HCT116 (cell line): ENCODE data around the gene GALK1. TPM values are rescaled to one million over a fixed set of nuclear protein-coding genes. Genes with fewer than 3 reads are reported as not detected.

Source experiments
- ATAC-seq: fragments of 200-7000 bp; cut with Tn5 transposase; 2 replicates; pipeline ENCODE4 v1.9.1; 2020; ENCODE audit warnings: mild to moderate bottlenecking, moderate library complexity
- BruUV-seq: library from RNA; stranded (reverse); fragments of 400-500 nt; replicated peaks from 2 replicates; lab custom pipeline; 2021; lab: Mats Ljungman, UMichigan
- CTCF ChIA-PET: fragments of 300-600 bp; sonication (Branson Sonifier 250); formaldehyde crosslinking; loops from one replicate; lab custom pipeline; 2021; ENCODE audit warnings: antibody characterized with exemption; lab: Charles Lee
- POLR2A ChIA-PET: fragments of 300-600, 350-600 bp; sonication (Branson Sonifier 250); formaldehyde crosslinking; loops from one replicate; lab custom pipeline; 2021; ENCODE audit warnings: antibody characterized with exemption; lab: Charles Lee
- RAD21 ChIA-PET, 2 experiments: fragments of 300-600 bp; sonication (Branson Sonifier 250); formaldehyde crosslinking; loops; one replicate each; lab custom pipeline; 2023; ENCODE audit warnings: low total read pairs in 2 of 2; ENCODE audit not compliant: uncharacterized antibody in 2 of 2, unreplicated experiment in 2 of 2, low non-redundant PET in 1 of 2; lab: Charles Lee
- DNase-seq: peaks from one replicate; pipeline ENCODE4 v3.0.0-alpha.2; 2010; ENCODE audit warnings: low read depth, low spot score
- H2AFZ ChIP-seq: fragments of 200-600 bp; shearing (Covaris generic), sonication (generic); 2 replicates; pipeline ENCODE4 v1.6.1; 2017; ENCODE audit warnings: low read depth, mixed run types, mixed read lengths, antibody characterized with exemption, low read length; ENCODE audit not compliant: poor library complexity, severe bottlenecking
- H3K27ac ChIP-seq: 2 replicates; pipeline ENCODE4 v1.5.1; 2012; ENCODE audit warnings: low read depth, low read length
- H3K27me3 ChIP-seq: fragments of 200-600 bp; sonication (generic); 2 replicates; pipeline ENCODE4 v1.6.1; 2016; ENCODE audit warnings: mixed run types, low read length, mixed read lengths; ENCODE audit not compliant: insufficient read depth
- H3K36me3 ChIP-seq, 2 experiments: fragments of 200-500 bp in 1 of 2; fragments of 200-600 bp in 1 of 2; sonication (Bioruptor generic) in 1 of 2; sonication (generic) in 1 of 2; 2 replicates each; pipeline versions ENCODE4 v1.5.1 to v1.6.1; 2014 to 2016; ENCODE audit warnings: low read length in 2 of 2, inconsistent platforms in 1 of 2, mixed read lengths in 1 of 2, mixed run types in 1 of 2; ENCODE audit not compliant: insufficient read depth in 2 of 2, control insufficient read depth in 1 of 2
- H3K4me1 ChIP-seq, 2 experiments: fragments of 200-600 bp in 1 of 2; sonication (generic) in 1 of 2; 2 replicates each; pipeline versions ENCODE4 v1.5.1 to v1.6.1; 2012 to 2017; ENCODE audit warnings: low read length in 2 of 2, inconsistent platforms in 1 of 2, mild to moderate bottlenecking in 1 of 2, mixed read lengths in 1 of 2, mixed run types in 1 of 2, moderate library complexity in 1 of 2; ENCODE audit not compliant: insufficient read depth in 2 of 2, control insufficient read depth in 1 of 2
- H3K4me2 ChIP-seq: fragments of 200-600 bp; sonication (generic); 2 replicates; pipeline ENCODE4 v1.6.1; 2017; ENCODE audit warnings: mixed run types, low read length, mixed read lengths
- H3K4me3 ChIP-seq, 2 experiments: fragments of 200-600 bp in 1 of 2; sonication (generic) in 1 of 2; replicated peaks in 1 of 2; 2 replicates each; pipeline ENCODE4 v1.5.1; 2011 to 2016; ENCODE audit warnings: low read length in 2 of 2, control low read depth in 1 of 2, low read depth in 1 of 2, mild to moderate bottlenecking in 1 of 2, mixed read lengths in 1 of 2, mixed run types in 1 of 2
- H3K79me2 ChIP-seq: fragments of 200-600 bp; sonication (generic); 2 replicates; pipeline ENCODE4 v1.6.1; 2017; ENCODE audit warnings: mild to moderate bottlenecking, mixed run types, low read length, moderate library complexity, mixed read lengths; ENCODE audit not compliant: insufficient read depth
- H3K9ac ChIP-seq: fragments of 200-600 bp; sonication (generic); 2 replicates; pipeline ENCODE4 v1.6.1; 2016; ENCODE audit warnings: low read length, mixed read lengths
- H3K9me2 ChIP-seq: fragments of 200-600 bp; sonication (generic), shearing (Covaris generic); 2 replicates; pipeline ENCODE4 v1.6.1; 2017; ENCODE audit warnings: mixed run types, mild to moderate bottlenecking, moderate library complexity; ENCODE audit not compliant: insufficient read depth
- H3K9me3 ChIP-seq, 2 experiments: fragments of 200-500 bp in 1 of 2; fragments of 200-600 bp in 1 of 2; sonication (Bioruptor generic) in 1 of 2; sonication (generic) in 1 of 2; 2 replicates each; pipeline ENCODE4 v1.6.1; 2014 to 2017; ENCODE audit warnings: low read length in 2 of 2, mixed read lengths in 2 of 2, inconsistent platforms in 1 of 2, low read depth in 1 of 2, mild to moderate bottlenecking in 1 of 2, mixed run types in 1 of 2, moderate library complexity in 1 of 2; ENCODE audit not compliant: control insufficient read depth in 1 of 2, insufficient read depth in 1 of 2
- H4K20me1 ChIP-seq: fragments of 200-600 bp; sonication (generic), shearing (Covaris generic); 2 replicates; pipeline ENCODE4 v1.6.1; 2017; ENCODE audit warnings: mixed run types, mild to moderate bottlenecking, moderate library complexity; ENCODE audit not compliant: insufficient read depth
- ATF3 ChIP-seq: IDR thresholded peaks from 2 replicates; pipeline ENCODE4 v1.6.1; 2012
- CEBPB ChIP-seq: IDR thresholded peaks from 2 replicates; pipeline ENCODE4 v1.6.1; 2012; ENCODE audit warnings: low read depth
- FOSL1 ChIP-seq: IDR thresholded peaks from 2 replicates; pipeline ENCODE4 v1.6.1; 2012; ENCODE audit warnings: low read depth
- JUND ChIP-seq: IDR thresholded peaks from 2 replicates; pipeline ENCODE4 v1.6.1; 2012
- POLR2AphosphoS5 ChIP-seq: IDR thresholded peaks from 2 replicates; pipeline ENCODE4 v1.6.1; 2011; ENCODE audit warnings: mild to moderate bottlenecking, low read depth, low read length, moderate library complexity
- RAD21 ChIP-seq: IDR thresholded peaks from 2 replicates; pipeline ENCODE4 v1.6.1; 2012; ENCODE audit warnings: low read depth, mild to moderate bottlenecking
- SP1 ChIP-seq: IDR thresholded peaks from 2 replicates; pipeline ENCODE4 v1.6.1; 2012; ENCODE audit warnings: low read depth
- TCF7L2 ChIP-seq: IDR thresholded peaks from 2 replicates; pipeline ENCODE4 v1.7.0; 2011; ENCODE audit warnings: borderline replicate concordance, inconsistent platforms; ENCODE audit not compliant: insufficient read depth, insufficient read length; ENCODE audit errors: extremely low read depth
- YY1 ChIP-seq: IDR thresholded peaks from 2 replicates; pipeline ENCODE4 v1.6.1; 2011; ENCODE audit warnings: low read length, low read depth, moderate library complexity, mild to moderate bottlenecking; ENCODE audit not compliant: insufficient replicate concordance; ENCODE audit errors: extremely low read depth
- ZFX ChIP-seq: fragments of 450-650 bp; IDR thresholded peaks from 2 replicates; pipeline ENCODE4 v1.6.1; 2017
- intact Hi-C: fragments of 100-400 bp; cut with micrococcal nuclease; formaldehyde crosslinking; loops from 2 replicates; pipeline ENCODE4 v1.10.0; 2022
- total RNA-seq: library from RNA; stranded (reverse); gene quantifications from one replicate; pipeline ENCODE4 v1.2.1, GENCODE V29; 2021; ENCODE audit not compliant: unreplicated experiment
- TF ChIP-seq, protein P1 (sequence below): IDR thresholded peaks from 2 replicates; pipeline ENCODE4 v1.6.1; 2012; ENCODE audit warnings: low read depth
- TF ChIP-seq, protein P2 (sequence below): IDR thresholded peaks from 2 replicates; pipeline ENCODE4 v1.6.1; 2012
- TF ChIP-seq, protein P3 (sequence below), 3 experiments: fragments of 200-600 bp in 1 of 3; sonication (generic) in 1 of 3; IDR thresholded peaks in 2 of 3; conservative IDR thresholded peaks in 1 of 3; 2 replicates each; pipeline ENCODE4 v1.5.1; 2012 to 2017; ENCODE audit warnings: low read depth in 2 of 3, low read length in 2 of 3, antibody characterized with exemption in 1 of 3, borderline replicate concordance in 1 of 3, control low read depth in 1 of 3, mild to moderate bottlenecking in 1 of 3, mixed read lengths in 1 of 3, mixed run types in 1 of 3, moderate library complexity in 1 of 3; ENCODE audit not compliant: insufficient read depth in 1 of 3

GALK1 gene
- total RNA-seq, 1 experiment from 2014 or later: 57.8 TPM

GRCh38 chr17:75743625-75744206 is 21.3 kb downstream of the GALK1 start:
- H3K9me3 ChIP-seq: no peaks in the 10 kb centered on the region
- no peaks in the 10 kb centered on the region; the same call in 1 of the 2 replicates for H4K20me1 ChIP-seq
- H3K27ac ChIP-seq: no peak overlapping the region
- H3K79me2 ChIP-seq: no peaks in the 10 kb centered on the region; the same call in 1 of the 2 replicates
- no peak for DNase-seq
- ChIA-PET RAD21 (no interaction called here), POLR2A (no interaction called here), CTCF (no interaction called here)
- no peak for ATAC-seq
- TF ChIP-seq RAD21: 0 out of 2 replicates have a peak, but pooled peaks have one; percentile 12
- no peak for TF ChIP-seq CEBPB
- H2AFZ ChIP-seq: no peak overlapping the region
- H3K4me2 ChIP-seq: no peak overlapping the region
- H3K27me3 ChIP-seq: no peaks in the 10 kb centered on the region
- H3K36me3 ChIP-seq: peaks cover 16 to 64% of the 10 kb centered on the region in 2 experiments; a peak in 3 of 4 replicates
- BruUV-seq: no TSS peak
- no peak overlapping the region for H3K9ac ChIP-seq
- intact Hi-C loops: loop anchor here (10.0 kb wide), 1 partner anchor 229 kb away; the partner anchor contains the start of genes CASKIN2 and TSEN54
- no peaks in the 10 kb centered on the region for H3K9me2 ChIP-seq
- H3K4me3 ChIP-seq: no peak overlapping the region
- peaks cover 0 to 3% of the 10 kb centered on the region in 2 experiments; a peak in 1 of 4 replicates for H3K4me1 ChIP-seq

GRCh38 chr17:75742337-75742736 is 22.7 kb downstream of the GALK1 start:
- DNase-seq (no peak), ATAC-seq (0 out of 2 replicates have a peak, but pooled peaks have one; percentile 3)
- CTCF ChIA-PET: no interaction called here
- RAD21 ChIA-PET: no interaction called here
- Histone ChIP-seq H3K4me3 (no peak overlapping the region), H3K9ac (no peak overlapping the region), H3K9me2 (no peaks in the 10 kb centered on the region), H3K27ac (no peak overlapping the region), H2AFZ (no peak overlapping the region), H3K4me1 (no peaks in the 10 kb centered on the region), H3K4me2 (no peak overlapping the region), H3K27me3 (no peaks in the 10 kb centered on the region), H3K79me2 (no peaks in the 10 kb centered on the region; the same call in 1 of the 2 replicates), H3K36me3 (peaks cover 23 to 68% of the 10 kb centered on the region in 2 experiments; a peak in 3 of 4 replicates), H3K9me3 (no peaks in the 10 kb centered on the region), H4K20me1 (no peaks in the 10 kb centered on the region)
- POLR2A ChIA-PET: interaction anchor here (1.0 kb wide), 1 partner anchor 9 kb away, joined by 3 read pairs; no protein-coding TSS in a partner anchor
- no TSS peak for BruUV-seq
- intact Hi-C loops: loop anchor here (10.0 kb wide), 1 partner anchor 228 kb away; the partner anchor contains the start of genes CASKIN2 and TSEN54
- no peak for TF ChIP-seq ZFX
- TF ChIP-seq, protein P1, sequence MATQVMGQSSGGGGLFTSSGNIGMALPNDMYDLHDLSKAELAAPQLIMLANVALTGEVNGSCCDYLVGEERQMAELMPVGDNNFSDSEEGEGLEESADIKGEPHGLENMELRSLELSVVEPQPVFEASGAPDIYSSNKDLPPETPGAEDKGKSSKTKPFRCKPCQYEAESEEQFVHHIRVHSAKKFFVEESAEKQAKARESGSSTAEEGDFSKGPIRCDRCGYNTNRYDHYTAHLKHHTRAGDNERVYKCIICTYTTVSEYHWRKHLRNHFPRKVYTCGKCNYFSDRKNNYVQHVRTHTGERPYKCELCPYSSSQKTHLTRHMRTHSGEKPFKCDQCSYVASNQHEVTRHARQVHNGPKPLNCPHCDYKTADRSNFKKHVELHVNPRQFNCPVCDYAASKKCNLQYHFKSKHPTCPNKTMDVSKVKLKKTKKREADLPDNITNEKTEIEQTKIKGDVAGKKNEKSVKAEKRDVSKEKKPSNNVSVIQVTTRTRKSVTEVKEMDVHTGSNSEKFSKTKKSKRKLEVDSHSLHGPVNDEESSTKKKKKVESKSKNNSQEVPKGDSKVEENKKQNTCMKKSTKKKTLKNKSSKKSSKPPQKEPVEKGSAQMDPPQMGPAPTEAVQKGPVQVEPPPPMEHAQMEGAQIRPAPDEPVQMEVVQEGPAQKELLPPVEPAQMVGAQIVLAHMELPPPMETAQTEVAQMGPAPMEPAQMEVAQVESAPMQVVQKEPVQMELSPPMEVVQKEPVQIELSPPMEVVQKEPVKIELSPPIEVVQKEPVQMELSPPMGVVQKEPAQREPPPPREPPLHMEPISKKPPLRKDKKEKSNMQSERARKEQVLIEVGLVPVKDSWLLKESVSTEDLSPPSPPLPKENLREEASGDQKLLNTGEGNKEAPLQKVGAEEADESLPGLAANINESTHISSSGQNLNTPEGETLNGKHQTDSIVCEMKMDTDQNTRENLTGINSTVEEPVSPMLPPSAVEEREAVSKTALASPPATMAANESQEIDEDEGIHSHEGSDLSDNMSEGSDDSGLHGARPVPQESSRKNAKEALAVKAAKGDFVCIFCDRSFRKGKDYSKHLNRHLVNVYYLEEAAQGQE: no peak
- no peak for TF ChIP-seq TCF7L2
- no peak for TF ChIP-seq YY1
- TF ChIP-seq FOSL1: no peak
- no peak for TF ChIP-seq JUND
- no peak for TF ChIP-seq CEBPB
- no peak for TF ChIP-seq ATF3
- no peak for TF ChIP-seq POLR2AphosphoS5
- no peak for TF ChIP-seq SP1
- TF ChIP-seq, protein P2, sequence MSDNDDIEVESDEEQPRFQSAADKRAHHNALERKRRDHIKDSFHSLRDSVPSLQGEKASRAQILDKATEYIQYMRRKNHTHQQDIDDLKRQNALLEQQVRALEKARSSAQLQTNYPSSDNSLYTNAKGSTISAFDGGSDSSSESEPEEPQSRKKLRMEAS: no peak
- TF ChIP-seq, protein P3, sequence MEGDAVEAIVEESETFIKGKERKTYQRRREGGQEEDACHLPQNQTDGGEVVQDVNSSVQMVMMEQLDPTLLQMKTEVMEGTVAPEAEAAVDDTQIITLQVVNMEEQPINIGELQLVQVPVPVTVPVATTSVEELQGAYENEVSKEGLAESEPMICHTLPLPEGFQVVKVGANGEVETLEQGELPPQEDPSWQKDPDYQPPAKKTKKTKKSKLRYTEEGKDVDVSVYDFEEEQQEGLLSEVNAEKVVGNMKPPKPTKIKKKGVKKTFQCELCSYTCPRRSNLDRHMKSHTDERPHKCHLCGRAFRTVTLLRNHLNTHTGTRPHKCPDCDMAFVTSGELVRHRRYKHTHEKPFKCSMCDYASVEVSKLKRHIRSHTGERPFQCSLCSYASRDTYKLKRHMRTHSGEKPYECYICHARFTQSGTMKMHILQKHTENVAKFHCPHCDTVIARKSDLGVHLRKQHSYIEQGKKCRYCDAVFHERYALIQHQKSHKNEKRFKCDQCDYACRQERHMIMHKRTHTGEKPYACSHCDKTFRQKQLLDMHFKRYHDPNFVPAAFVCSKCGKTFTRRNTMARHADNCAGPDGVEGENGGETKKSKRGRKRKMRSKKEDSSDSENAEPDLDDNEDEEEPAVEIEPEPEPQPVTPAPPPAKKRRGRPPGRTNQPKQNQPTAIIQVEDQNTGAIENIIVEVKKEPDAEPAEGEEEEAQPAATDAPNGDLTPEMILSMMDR (IDR thresholded peaks at IDR 0.05 in 2 of 3, conservative IDR thresholded peaks at IDR 0.05 in 1 of 3; ENCODE audit: borderline replicate concordance in 1 of 3, insufficient read depth in 1 of 3, low read depth in 2 of 3, low read length in 2 of 3): no peak
